Stimulated activated CD4-positive, alpha-beta T cell treated with anti-CD3 and anti-CD28 coated beads, Interleukin-1b, Interleukin-23, amount 100 ng/mL, for 1 hour (primary cell): ENCODE measurements around the gene CALML4.
"Not testable (repeated sequence)": the region's sequence is repeated elsewhere in the genome, so short reads cannot be mapped to it uniquely, and the experiment has no call there.

Source experiments
- DNase-seq, 2 donors: peaks; one replicate each; pipeline ENCODE4 v3.0.0-alpha.2; 2020; ENCODE audit warnings: low read depth in 2 of 2

The CALML4 gene

GRCh38 chr15:68191555-68191954 is 13.6 kb downstream of the CALML4 start:
- DNase-seq: no peak

- DNase-seq: no peak
Measured at GRCh38 chr15:68190048-68190447, 15.1 kb downstream of the CALML4 start.

GRCh38 chr15:68188647-68189046 is 16.5 kb downstream of the CALML4 start:
- DNase-seq: no peak

GRCh38 chr15:68187559-68187958 is 17.6 kb downstream of the CALML4 start:
- no peak for DNase-seq

GRCh38 chr15:68186671-68187397 is 18.3 kb downstream of the CALML4 start:
- no peak for DNase-seq

- DNase-seq: no peak
Measured at GRCh38 chr15:68184616-68185480, 20.3 kb downstream of the CALML4 start.

- DNase-seq: no peak
Measured at GRCh38 chr15:68183616-68184315, 21.4 kb downstream of the CALML4 start.

GRCh38 chr15:68177742-68178141 is 27.4 kb downstream of the CALML4 start:
- DNase-seq: no peak

- no peak for DNase-seq
Measured at GRCh38 chr15:68176601-68177000, 28.5 kb downstream of the CALML4 start.

- DNase-seq: no peak
Measured at GRCh38 chr15:68175526-68175925, 29.6 kb downstream of the CALML4 start.

- DNase-seq: no peak
Measured at GRCh38 chr15:68173119-68173518, 32.0 kb downstream of the CALML4 start.

- not testable (repeated sequence) for DNase-seq
Measured at GRCh38 chr15:68172037-68172436, 33.1 kb downstream of the CALML4 start.

- no peak for DNase-seq
Measured at GRCh38 chr15:68166847-68167246, 38.3 kb downstream of the CALML4 start.

GRCh38 chr15:68163191-68163590 is 41.9 kb downstream of the CALML4 start:
- DNase-seq: no peak

GRCh38 chr15:68158046-68158628 is 47.0 kb downstream of the CALML4 start:
- DNase-seq: no peak

- DNase-seq: no peak
Measured at GRCh38 chr15:68157074-68157473, 48.1 kb downstream of the CALML4 start.

GRCh38 chr15:68154923-68155559 is 50.1 kb downstream of the CALML4 start:
- no peak for DNase-seq

- no peak for DNase-seq
Measured at GRCh38 chr15:68152342-68152741, 52.8 kb downstream of the CALML4 start.

- no peak for DNase-seq
Measured at GRCh38 chr15:68151277-68151676, 53.9 kb downstream of the CALML4 start.

- no peak for DNase-seq
Measured at GRCh38 chr15:68150187-68150586, 54.9 kb downstream of the CALML4 start.

GRCh38 chr15:68149059-68149458 is 56.1 kb downstream of the CALML4 start:
- DNase-seq: no peak

- DNase-seq: no peak
Measured at GRCh38 chr15:68148039-68148438, 57.1 kb downstream of the CALML4 start.
